B cell (primary cell): Measurements from ENCODE around the gene CLCA1. TPM values are rescaled to one million over a fixed set of nuclear protein-coding genes. Genes with fewer than 3 reads are reported as not detected.

Source experiments
- ATAC-seq: fragments of 200-7000 bp; cut with Tn5 transposase; one replicate; pipeline ENCODE4 v1.10.0; 2021; ENCODE audit warnings: low read depth, mild to moderate bottlenecking, moderate number of reproducible peaks, moderate library complexity
- CTCF ChIA-PET: fragments of 350-600 bp; sonication (Branson Sonifier 250); formaldehyde crosslinking; loops from one replicate; lab custom pipeline; 2021; ENCODE audit warnings: antibody characterized with exemption, inconsistent platforms; lab: Charles Lee
- POLR2A ChIA-PET: fragments of 350-600 bp; sonication (Branson Sonifier 250); formaldehyde crosslinking; loops from one replicate; lab custom pipeline; 2021; ENCODE audit warnings: antibody characterized with exemption; lab: Charles Lee
- DNase-seq: peaks from one replicate; pipeline ENCODE4 v3.0.0; 2013
- H2AFZ ChIP-seq: 2 replicates; pipeline ENCODE4 v1.6.1; 2012; ENCODE audit warnings: mild to moderate bottlenecking, low read depth, low read length; ENCODE audit not compliant: insufficient read depth, poor library complexity, severe bottlenecking
- H3K27ac ChIP-seq, 2 donors: 1 replicate in 1 of 2; 2 replicates in 1 of 2; pipeline ENCODE4 v1.5.1; 2012 to 2013; ENCODE audit warnings: low read length in 2 of 2, mild to moderate bottlenecking in 2 of 2, moderate library complexity in 1 of 2
- H3K27me3 ChIP-seq, 4 experiments: fragments of 200-600 bp in 1 of 4; sonication (generic) in 1 of 4; replicated peaks in 1 of 4; 1 replicate in 2 of 4; 2 replicates in 2 of 4; pipeline versions ENCODE4 v1.6.1 to v1.7.0; 2013 to 2016; ENCODE audit warnings: low read length in 3 of 4, mild to moderate bottlenecking in 2 of 4, mixed read lengths in 1 of 4, moderate library complexity in 1 of 4; ENCODE audit not compliant: insufficient read depth in 4 of 4, control insufficient read depth in 3 of 4; ENCODE audit errors: control extremely low read depth in 1 of 4
- H3K36me3 ChIP-seq, 2 experiments: replicated peaks in 1 of 2; 1 replicate in 1 of 2; 2 replicates in 1 of 2; pipeline versions ENCODE4 v1.6.1 to v1.7.1; 2013; ENCODE audit warnings: low read length in 1 of 2; ENCODE audit not compliant: insufficient read depth in 2 of 2, control insufficient read depth in 1 of 2; ENCODE audit errors: control extremely low read depth in 1 of 2, extremely low read depth in 1 of 2
- H3K4me1 ChIP-seq, 2 donors: fragments of 200-600 bp in 1 of 2; sonication (generic) in 1 of 2; 1 replicate in 1 of 2; 2 replicates in 1 of 2; pipeline versions ENCODE4 v1.5.1 to v1.6.1; 2013 to 2017; ENCODE audit warnings: low read length in 2 of 2; ENCODE audit not compliant: control insufficient read depth in 2 of 2, insufficient read depth in 2 of 2
- H3K4me2 ChIP-seq: replicated peaks from 2 replicates; pipeline ENCODE3; 2012; ENCODE audit warnings: mild to moderate bottlenecking, low read depth, low read length; ENCODE audit not compliant: poor library complexity, severe bottlenecking
- H3K4me3 ChIP-seq, 5 experiments: fragments of 200-600 bp in 1 of 5; sonication (generic) in 1 of 5; 1 replicate in 3 of 5; 2 replicates in 2 of 5; pipeline versions ENCODE4 v1.5.1 to v1.7.0; 2011 to 2016; ENCODE audit warnings: low read length in 4 of 5, mild to moderate bottlenecking in 4 of 5, low read depth in 2 of 5, control low read depth in 1 of 5, moderate library complexity in 1 of 5; ENCODE audit not compliant: insufficient read depth in 1 of 5; ENCODE audit errors: control extremely low read depth in 1 of 5, extremely low read depth in 1 of 5
- H3K79me2 ChIP-seq: fragments of 200-600 bp; sonication (generic); one replicate; pipeline ENCODE4 v1.6.0; 2016; ENCODE audit warnings: low read length; ENCODE audit not compliant: control insufficient read depth, insufficient read depth
- H3K9ac ChIP-seq: fragments of 200-600 bp; sonication (generic); 2 replicates; pipeline ENCODE4 v1.6.1; 2017; ENCODE audit warnings: mild to moderate bottlenecking, low read length, moderate library complexity
- H3K9me3 ChIP-seq, 3 donors: one replicate each; pipeline versions ENCODE4 v1.6.1 to v1.7.1; 2013; ENCODE audit warnings: low read length in 2 of 3; ENCODE audit not compliant: control insufficient read depth in 2 of 3, insufficient read depth in 1 of 3; ENCODE audit errors: control extremely low read depth in 1 of 3
- H4K20me1 ChIP-seq: 2 replicates; pipeline ENCODE4 v1.6.0; 2012; ENCODE audit warnings: mild to moderate bottlenecking, low read length; ENCODE audit not compliant: insufficient read depth, control insufficient read depth, poor library complexity, severe bottlenecking
- H3K27ac Mint-ChIP-seq: one replicate; pipeline ENCODE4 v1.8.0; 2021; ENCODE audit warnings: mixed read lengths
- H3K27me3 Mint-ChIP-seq: one replicate; pipeline ENCODE4 v1.8.0; 2021; ENCODE audit warnings: mixed read lengths
- H3K4me1 Mint-ChIP-seq: one replicate; pipeline ENCODE4 v1.8.0; 2021; ENCODE audit warnings: mixed read lengths
- H3K4me3 Mint-ChIP-seq: one replicate; pipeline ENCODE4 v1.8.0; 2021; ENCODE audit warnings: mixed read lengths
- H3K9me3 Mint-ChIP-seq: one replicate; pipeline ENCODE4 v1.8.0; 2022; ENCODE audit warnings: mixed read lengths; ENCODE audit not compliant: insufficient read depth
- CTCF ChIP-seq: fragments of 200-600 bp; IDR thresholded peaks from one replicate; pipeline ENCODE4 v1.8.0; 2022; ENCODE audit warnings: antibody characterized with exemption, mild to moderate bottlenecking
- EZH2 ChIP-seq: IDR thresholded peaks from 2 replicates; pipeline ENCODE4 v1.6.1; 2012; ENCODE audit warnings: borderline replicate concordance, low read depth, mild to moderate bottlenecking, moderate library complexity, low read length; ENCODE audit not compliant: insufficient read depth, poor library complexity, severe bottlenecking
- WGBS: methylation state at CpG from one replicate; pipeline ENCODE4 v1.1.5; 2013; ENCODE audit warnings: missing lambda C conversion rate; ENCODE audit not compliant: insufficient coverage; 5-methylcytosine and 5-hydroxymethylcytosine counted together
- intact Hi-C: fragments of 100-400 bp; cut with micrococcal nuclease; formaldehyde crosslinking; loops from one replicate; pipeline ENCODE4 v1.10.0; 2022
- polyA plus RNA-seq: library from polyadenylated mRNA; depleted of rRNA; stranded (reverse); fragments of >200 nt; gene quantifications from 2 replicates; pipeline ENCODE4 v1.2.3, GENCODE V29; 2012
- total RNA-seq, 2 donors: library from RNA; stranded (reverse); fragments of 120-200 nt in 1 of 2; gene quantifications; 1 replicate in 1 of 2; 2 replicates in 1 of 2; pipeline versions ENCODE4 v1.2.3 to v1.2.4, GENCODE V29; 2013 to 2022

The CLCA1 gene
- total and polyA plus RNA-seq, 2 donors (not counting 1 experiment from before 2014, with no cell fraction given), result not detected

GRCh38 chr1:86520789-86521521 is 52.2 kb downstream of the CLCA1 start:
- no peak for DNase-seq
- Mint-ChIP-seq H3K4me3 (no peak overlapping the region), H3K27me3 (no peaks in the 10 kb centered on the region), H3K4me1 (no peaks in the 10 kb centered on the region), H3K27ac (no peak overlapping the region), H3K9me3 (no peaks in the 10 kb centered on the region)
- WGBS, result no CpG with 5 or more reads among the region's 4 CpGs
- Histone ChIP-seq H3K4me3 (no peak overlapping the region), H3K27me3 (peaks cover 0 to 5% (median 0%) of the 10 kb centered on the region in 4 experiments), H3K36me3 (no peaks in the 10 kb centered on the region), H3K9ac (no peak overlapping the region), H3K79me2 (no peaks in the 10 kb centered on the region), H3K27ac (no peak overlapping the region), H3K4me1 (no peaks in the 10 kb centered on the region), H2AFZ (no peak overlapping the region), H3K4me2 (no peak overlapping the region), H3K9me3 (peaks cover 0 to 11% (median 0%) of the 10 kb centered on the region in 3 donors), H4K20me1 (no peaks in the 10 kb centered on the region)
- TF ChIP-seq CTCF, result no peak
- TF ChIP-seq EZH2, result no peak
- ChIA-PET CTCF (interaction anchor here (1.2 to 1.6 kb wide), 3 partner anchors 19 to 47 kb away, joined by 3 to 6 read pairs (median 5); no protein-coding TSS in a partner anchor), POLR2A (no interaction called here)
- ATAC-seq, result no peak
- intact Hi-C loops, result no loop called here

GRCh38 chr1:86521522-86521891 is 52.8 kb downstream of the CLCA1 start:
- TF ChIP-seq EZH2, result no peak
- no peak for TF ChIP-seq CTCF
- H2AFZ ChIP-seq, result no peak overlapping the region
- ChIA-PET CTCF (no interaction called here), POLR2A (no interaction called here)
- peaks cover 0 to 5% (median 0%) of the 10 kb centered on the region in 4 experiments for H3K27me3 ChIP-seq
- intact Hi-C loops, result no loop called here
- no peak overlapping the region for H3K4me2 ChIP-seq
- ATAC-seq, result no peak
- H3K4me1 ChIP-seq, result no peaks in the 10 kb centered on the region
- H3K4me1 Mint-ChIP-seq, result no peaks in the 10 kb centered on the region
- no peak overlapping the region for H3K9ac ChIP-seq
- H3K27ac Mint-ChIP-seq, result no peak overlapping the region
- no peak for DNase-seq
- H3K36me3 ChIP-seq, result no peaks in the 10 kb centered on the region
- no peak overlapping the region for H3K27ac ChIP-seq
- H4K20me1 ChIP-seq, result no peaks in the 10 kb centered on the region
- no peaks in the 10 kb centered on the region for H3K27me3 Mint-ChIP-seq
- peaks cover 0 to 11% (median 0%) of the 10 kb centered on the region in 3 donors for H3K9me3 ChIP-seq
- no peak overlapping the region for H3K4me3 Mint-ChIP-seq
- no CpG with 5 or more reads among the region's 2 CpGs for WGBS
- H3K4me3 ChIP-seq, result no peak overlapping the region
- no peaks in the 10 kb centered on the region for H3K79me2 ChIP-seq
- H3K9me3 Mint-ChIP-seq, result no peaks in the 10 kb centered on the region
